ENCODE measurements around the gene NXPE2.

DNA sequence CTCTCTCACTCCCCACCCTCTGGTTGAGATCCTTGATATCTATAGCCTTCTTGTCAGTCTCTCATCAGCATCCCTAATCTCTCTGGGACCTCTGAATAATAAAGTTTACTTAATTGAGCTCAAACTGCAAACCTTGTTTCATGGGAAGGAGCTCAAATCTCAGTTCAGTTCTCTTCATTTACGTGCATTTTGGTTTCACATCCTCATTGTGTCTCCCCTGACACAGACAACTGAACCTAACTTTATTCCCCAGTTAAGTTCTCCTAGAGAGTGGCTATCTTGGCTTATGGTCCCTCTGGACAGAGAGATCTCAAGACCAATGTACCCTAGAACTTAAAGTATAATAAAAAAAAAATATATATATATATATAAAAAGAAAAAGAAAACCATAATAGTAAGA is 47.3 kb downstream of the NXPE2 start:
- TF ChIP-seq ZFP36 (IDR thresholded peaks at IDR 0.05; ENCODE audit: borderline replicate concordance, low read depth, low read length, partially characterized antibody) = no peak
- no peak for TF ChIP-seq GABPB1 (CRISPR knock-in tag; IDR thresholded peaks at IDR 0.05)
- TF ChIP-seq, protein P1, sequence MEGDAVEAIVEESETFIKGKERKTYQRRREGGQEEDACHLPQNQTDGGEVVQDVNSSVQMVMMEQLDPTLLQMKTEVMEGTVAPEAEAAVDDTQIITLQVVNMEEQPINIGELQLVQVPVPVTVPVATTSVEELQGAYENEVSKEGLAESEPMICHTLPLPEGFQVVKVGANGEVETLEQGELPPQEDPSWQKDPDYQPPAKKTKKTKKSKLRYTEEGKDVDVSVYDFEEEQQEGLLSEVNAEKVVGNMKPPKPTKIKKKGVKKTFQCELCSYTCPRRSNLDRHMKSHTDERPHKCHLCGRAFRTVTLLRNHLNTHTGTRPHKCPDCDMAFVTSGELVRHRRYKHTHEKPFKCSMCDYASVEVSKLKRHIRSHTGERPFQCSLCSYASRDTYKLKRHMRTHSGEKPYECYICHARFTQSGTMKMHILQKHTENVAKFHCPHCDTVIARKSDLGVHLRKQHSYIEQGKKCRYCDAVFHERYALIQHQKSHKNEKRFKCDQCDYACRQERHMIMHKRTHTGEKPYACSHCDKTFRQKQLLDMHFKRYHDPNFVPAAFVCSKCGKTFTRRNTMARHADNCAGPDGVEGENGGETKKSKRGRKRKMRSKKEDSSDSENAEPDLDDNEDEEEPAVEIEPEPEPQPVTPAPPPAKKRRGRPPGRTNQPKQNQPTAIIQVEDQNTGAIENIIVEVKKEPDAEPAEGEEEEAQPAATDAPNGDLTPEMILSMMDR (CRISPR knock-in tag; IDR thresholded peaks at IDR 0.05) = no peak
- TF ChIP-seq JUNB (CRISPR knock-in tag; IDR thresholded peaks at IDR 0.05; ENCODE audit: borderline replicate concordance) = no peak
- TF ChIP-seq, protein P2, sequence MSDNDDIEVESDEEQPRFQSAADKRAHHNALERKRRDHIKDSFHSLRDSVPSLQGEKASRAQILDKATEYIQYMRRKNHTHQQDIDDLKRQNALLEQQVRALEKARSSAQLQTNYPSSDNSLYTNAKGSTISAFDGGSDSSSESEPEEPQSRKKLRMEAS (IDR thresholded peaks at IDR 0.05) = no peak
- no peak for TF ChIP-seq HOXA3 (CRISPR knock-in tag; IDR thresholded peaks at IDR 0.05)
- TF ChIP-seq MED8 (CRISPR knock-in tag; IDR thresholded peaks at IDR 0.05; ENCODE audit: insufficient replicate concordance) = no peak
- TF ChIP-seq SOX13 (IDR thresholded peaks at IDR 0.05) = no peak
- TF ChIP-seq SOX13 (CRISPR knock-in tag; conservative IDR thresholded peaks at IDR 0.05 in 1 of 2, IDR thresholded peaks at IDR 0.05 in 1 of 2) = no peak
- TF ChIP-seq FOXA3 (CRISPR knock-in tag; IDR thresholded peaks at IDR 0.05) = no peak
